ENCODE results near the gene RBM47.
"Not testable (repeated sequence)": the region's sequence is repeated elsewhere in the genome, so short reads cannot be mapped to it uniquely, and the experiment has no call there.

The RBM47 gene

GRCh38 chr4:40486534-40486933, 143.1 kb downstream of the RBM47 start:
- DNase-seq (ENCODE audit: low read depth in 2 of 2), result no peak

GRCh38 chr4:40484346-40485090, 145.1 kb downstream of the RBM47 start:
- no peak for DNase-seq (ENCODE audit: low read depth in 2 of 2)

- DNase-seq (ENCODE audit: low read depth in 2 of 2), result no peak
These were observed 146.5 kb downstream of the RBM47 start for GRCh38 chr4:40482985-40483647.

- no peak for DNase-seq (ENCODE audit: low read depth in 2 of 2)
These were observed 147.7 kb downstream of the RBM47 start for GRCh38 chr4:40481977-40482376.

GRCh38 chr4:40480291-40480690, 149.4 kb downstream of the RBM47 start:
- DNase-seq (ENCODE audit: low read depth in 2 of 2), result no peak

GRCh38 chr4:40479378-40479777, 150.3 kb downstream of the RBM47 start:
- DNase-seq (ENCODE audit: low read depth in 2 of 2), result no peak

GRCh38 chr4:40475609-40476008, 154.1 kb downstream of the RBM47 start:
- DNase-seq (ENCODE audit: low read depth in 2 of 2), result no peak

GRCh38 chr4:40473578-40474388, 155.9 kb downstream of the RBM47 start:
- DNase-seq (ENCODE audit: low read depth in 2 of 2), result no peak

GRCh38 chr4:40471923-40472322, 157.7 kb downstream of the RBM47 start:
- no peak for DNase-seq (ENCODE audit: low read depth in 2 of 2)

- DNase-seq (ENCODE audit: low read depth in 2 of 2), result no peak
These were observed 162.9 kb downstream of the RBM47 start for GRCh38 chr4:40466789-40467188.

- DNase-seq (ENCODE audit: low read depth in 2 of 2), result no peak
These were observed 167.3 kb downstream of the RBM47 start for GRCh38 chr4:40462326-40462725.

- DNase-seq (ENCODE audit: low read depth in 2 of 2), result no peak
These were observed 167.8 kb downstream of the RBM47 start for GRCh38 chr4:40461879-40462278.

GRCh38 chr4:40461062-40461461, 168.6 kb downstream of the RBM47 start:
- no peak for DNase-seq (ENCODE audit: low read depth in 2 of 2)

GRCh38 chr4:40458683-40459082, 171.0 kb downstream of the RBM47 start:
- DNase-seq (ENCODE audit: low read depth in 2 of 2), result no peak

- DNase-seq (ENCODE audit: low read depth in 2 of 2), result no peak
These were observed 171.6 kb downstream of the RBM47 start for GRCh38 chr4:40458109-40458508.

GRCh38 chr4:40455340-40455902, 174.2 kb downstream of the RBM47 start:
- DNase-seq (ENCODE audit: low read depth in 2 of 2), result no peak

GRCh38 chr4:40454816-40455215, 174.8 kb downstream of the RBM47 start:
- DNase-seq (ENCODE audit: low read depth in 2 of 2), result no peak

GRCh38 chr4:40453912-40454311, 175.8 kb downstream of the RBM47 start:
- no peak for DNase-seq (ENCODE audit: low read depth in 2 of 2)

GRCh38 chr4:40448875-40449274, 180.8 kb downstream of the RBM47 start:
- no peak for DNase-seq (ENCODE audit: low read depth in 2 of 2)

GRCh38 chr4:40446839-40447238, 182.8 kb downstream of the RBM47 start:
- no peak for DNase-seq (ENCODE audit: low read depth in 2 of 2)

- DNase-seq (ENCODE audit: low read depth in 2 of 2), result not testable (repeated sequence)
These were observed 183.4 kb downstream of the RBM47 start for GRCh38 chr4:40446261-40446750.

- DNase-seq (ENCODE audit: low read depth in 2 of 2), result no peak
These were observed 184.0 kb downstream of the RBM47 start for GRCh38 chr4:40445671-40446070.

All from stimulated activated CD4-positive, alpha-beta T cell treated with anti-CD3 and anti-CD28 coated beads, Interleukin-1b, Interleukin-23, amount 100 ng/mL, for 4 hours (primary cell).